HUES48 (cell line): Measurements from ENCODE around the gene MLPH.

Source experiments
- H3K27ac ChIP-seq: one replicate; pipeline ENCODE4 v1.7.0; 2013; ENCODE audit warnings: low read depth, low read length, inconsistent platforms
- H3K27me3 ChIP-seq: 2 replicates; pipeline ENCODE4 v1.6.1; 2013; ENCODE audit warnings: mild to moderate bottlenecking, low read length; ENCODE audit not compliant: control insufficient read depth, insufficient read depth
- H3K36me3 ChIP-seq: 2 replicates; pipeline ENCODE4 v1.6.1; 2013; ENCODE audit warnings: low read length; ENCODE audit not compliant: control insufficient read depth, insufficient read depth
- H3K4me1 ChIP-seq: 2 replicates; pipeline ENCODE4 v1.6.1; 2013; ENCODE audit warnings: mild to moderate bottlenecking, low read length; ENCODE audit not compliant: control insufficient read depth, insufficient read depth
- H3K4me3 ChIP-seq: 2 replicates; pipeline ENCODE4 v1.5.1; 2013; ENCODE audit warnings: mild to moderate bottlenecking, low read depth, low read length
- H3K9ac ChIP-seq: 2 replicates; pipeline ENCODE4 v1.6.1; 2013; ENCODE audit warnings: mild to moderate bottlenecking, low read depth, low read length, moderate library complexity
- H3K9me3 ChIP-seq: 2 replicates; pipeline ENCODE4 v1.6.1; 2013; ENCODE audit warnings: low read length; ENCODE audit not compliant: control insufficient read depth, insufficient read depth

Gene MLPH

GRCh38 chr2:237600205-237600846 is 113.3 kb downstream of the MLPH start:
- no peaks in the 10 kb centered on the region for H3K27me3 ChIP-seq
- no peak overlapping the region for H3K27ac ChIP-seq
- H3K36me3 ChIP-seq = no peaks in the 10 kb centered on the region
- H3K9ac ChIP-seq = no peak overlapping the region
- no peak overlapping the region for H3K4me3 ChIP-seq
- H3K9me3 ChIP-seq = 0 out of 2 replicates have a peak, but pooled peaks cover 2% of the 10 kb centered on the region
- H3K4me1 ChIP-seq = peaks cover 31% of the 10 kb centered on the region

- Histone ChIP-seq H3K4me1 (peaks cover 28% of the 10 kb centered on the region), H3K9ac (no peak overlapping the region), H3K27me3 (no peaks in the 10 kb centered on the region), H3K36me3 (no peaks in the 10 kb centered on the region), H3K9me3 (peaks cover 11% of the 10 kb centered on the region), H3K4me3 (no peak overlapping the region), H3K27ac (peak overlapping the region; percentile 30)
These were observed 114.5 kb downstream of the MLPH start for GRCh38 chr2:237601453-237602116.

GRCh38 chr2:237602409-237602808 is 115.4 kb downstream of the MLPH start:
- peaks cover 28% of the 10 kb centered on the region for H3K4me1 ChIP-seq
- no peaks in the 10 kb centered on the region for H3K27me3 ChIP-seq
- no peaks in the 10 kb centered on the region for H3K36me3 ChIP-seq
- H3K27ac ChIP-seq = no peak overlapping the region
- H3K9me3 ChIP-seq = peaks cover 11% of the 10 kb centered on the region
- H3K9ac ChIP-seq = no peak overlapping the region
- H3K4me3 ChIP-seq = no peak overlapping the region

- Histone ChIP-seq H3K27ac (peak overlapping the region; percentile 61), H3K9me3 (peaks cover 11% of the 10 kb centered on the region), H3K36me3 (no peaks in the 10 kb centered on the region), H3K4me3 (no peak overlapping the region), H3K4me1 (peaks cover 28% of the 10 kb centered on the region), H3K27me3 (no peaks in the 10 kb centered on the region), H3K9ac (no peak overlapping the region)
These were observed 116.1 kb downstream of the MLPH start for GRCh38 chr2:237603049-237603717.

- Histone ChIP-seq H3K36me3 (no peaks in the 10 kb centered on the region), H3K27me3 (no peaks in the 10 kb centered on the region), H3K4me3 (no peak overlapping the region), H3K9ac (no peak overlapping the region), H3K27ac (peak overlapping the region; percentile 61), H3K4me1 (peaks cover 28% of the 10 kb centered on the region), H3K9me3 (peaks cover 11% of the 10 kb centered on the region)
These were observed 116.8 kb downstream of the MLPH start for GRCh38 chr2:237603718-237604362.

GRCh38 chr2:237604391-237604790 is 117.3 kb downstream of the MLPH start:
- H3K9ac ChIP-seq = no peak overlapping the region
- H3K4me3 ChIP-seq = no peak overlapping the region
- peaks cover 28% of the 10 kb centered on the region for H3K4me1 ChIP-seq
- H3K36me3 ChIP-seq = no peaks in the 10 kb centered on the region
- H3K27me3 ChIP-seq = no peaks in the 10 kb centered on the region
- peaks cover 11% of the 10 kb centered on the region for H3K9me3 ChIP-seq
- H3K27ac ChIP-seq = no peak overlapping the region
